Heart right ventricle (tissue), 16 donors: Measurements from ENCODE around the gene APOC1. TPM values are rescaled to one million over a fixed set of nuclear protein-coding genes. Genes with fewer than 3 reads are reported as not detected.

Source experiments
- ATAC-seq, 8 donors: fragments of 200-7000 bp; cut with Tn5 transposase; one replicate each; pipeline ENCODE4 v1.9.1; 2020; ENCODE audit warnings: mild to moderate bottlenecking in 8 of 8, moderate library complexity in 8 of 8, moderate number of reproducible peaks in 1 of 8
- DNase-seq, 2 donors: peaks; one replicate each; pipeline ENCODE4 v3.0.0-alpha.2; 2020
- H3K27ac ChIP-seq, 10 donors: fragments of 200-600 bp; sonication (generic) in 2 of 10; one replicate each; pipeline versions ENCODE4 v1.5.0 to v1.8.0; 2020 to 2022; ENCODE audit warnings: mild to moderate bottlenecking in 3 of 10
- H3K27me3 ChIP-seq, 7 donors: fragments of 200-600 bp; one replicate each; pipeline ENCODE4 v1.8.0; 2021 to 2022; ENCODE audit warnings: mild to moderate bottlenecking in 2 of 7
- H3K36me3 ChIP-seq, 9 donors: fragments of 200-600 bp; sonication (generic) in 1 of 9; one replicate each; pipeline versions ENCODE4 v1.5.0 to v1.8.0; 2020 to 2022; ENCODE audit warnings: mild to moderate bottlenecking in 2 of 9
- H3K4me1 ChIP-seq, 9 donors: fragments of 200-600 bp; sonication (generic) in 1 of 9; one replicate each; pipeline versions ENCODE4 v1.5.0 to v1.8.0; 2020 to 2022; ENCODE audit warnings: mild to moderate bottlenecking in 4 of 9
- H3K4me3 ChIP-seq, 10 donors: fragments of 200-600 bp; sonication (generic) in 2 of 10; one replicate each; pipeline versions ENCODE4 v1.5.0 to v1.8.0; 2020 to 2022; ENCODE audit warnings: mild to moderate bottlenecking in 7 of 10, moderate library complexity in 2 of 10
- H3K9me3 ChIP-seq, 11 donors: fragments of 200-600 bp in 10 of 11; sonication (generic) in 2 of 11; one replicate each; pipeline versions ENCODE4 v1.5.0 to v1.8.0; 2013 to 2022; ENCODE audit warnings: mild to moderate bottlenecking in 2 of 11, control low read depth in 1 of 11, moderate library complexity in 1 of 11
- WGBS, 2 donors: extraction: QIAGEN DNeasy Blood & Tissue Kit; methylation state at CpG; one replicate each; pipeline ENCODE4 v1.1.7; 2013; ENCODE audit warnings: inconsistent platforms in 1 of 2; 5-methylcytosine and 5-hydroxymethylcytosine counted together
- intact Hi-C, 10 donors: fragments of 100-400 bp; cut with DNase I; formaldehyde crosslinking; loops; one replicate each; pipeline versions ENCODE4 v1.11.1 to v1.14.2; 2022
- polyA plus RNA-seq, 2 donors: library from polyadenylated mRNA; stranded (reverse); fragments of 200-250 nt; gene quantifications; one replicate each; pipeline ENCODE4 v1.2.3, GENCODE V29; 2013
- total RNA-seq, 10 donors: library from RNA; stranded (reverse); fragmentation: NEBNext Ultra II Directional in 3 of 10; extraction: Animal tissue kit (Norgen Biotek cat#: 25700) in 3 of 10; gene quantifications; one replicate each; pipeline versions ENCODE4 v1.2.1 to v1.2.4, GENCODE V29; 2021 to 2023
- TF ChIP-seq, protein P1 (sequence below), 9 donors: fragments of 200-600 bp; sonication (generic) in 2 of 9; IDR thresholded peaks; one replicate each; pipeline versions ENCODE4 v1.5.0 to v1.8.0; 2021 to 2022; ENCODE audit warnings: antibody characterized with exemption in 9 of 9, mild to moderate bottlenecking in 5 of 9, moderate library complexity in 1 of 9
- donor health status: Arrhythmogenic right ventricular cardiomyopathy.
- donor health status: ischemic (EF 13 %, LVEDD 7.1; RV severe dilation, severe dysfunction).
- donor health status: healthy with polysubstance abuse.
- donor health status: DM: no; HTN: yes; CAD: no.
- donor health status: DM: no; HTN: no; CAD: no.
- donor health status: ischemic (EF 25% LVEDD 6.9; RV normal size, moderate dysfunction).
- donor health status: ischemic (EF 25% LVEDD 5.7; RV mildly dilated, moderate dysfunction).
- donor health status: healthy.
- donor health status: DM: yes; HTN: yes; CAD: no.
- donor health status: Ischemic cardiomyopathy.
- donor health status: ischemic (EF 35%, LVEDD 5.7; RV mildly dilated, moderate dysfunction).
- donor health status: nonischemic (EF 11% LVEDD 7.7; RV severe dilation, severe dysfunction).
- donor health status: DM: yes; HTN: yes; CAD: no.
- donor health status: PGD.
- donor health status: ischemic (EF 29% LVEDD 5.4; RV normal size, mild dysfunction).
- donor health status: nonischemic (EF 23%, LVEDD 6.1; RV moderate dilation, normal function).

The APOC1 gene
- total and polyA plus RNA-seq, 12 donors: 1.4 to 13.5 (median 2.9) TPM; not detected in 5

DNA sequence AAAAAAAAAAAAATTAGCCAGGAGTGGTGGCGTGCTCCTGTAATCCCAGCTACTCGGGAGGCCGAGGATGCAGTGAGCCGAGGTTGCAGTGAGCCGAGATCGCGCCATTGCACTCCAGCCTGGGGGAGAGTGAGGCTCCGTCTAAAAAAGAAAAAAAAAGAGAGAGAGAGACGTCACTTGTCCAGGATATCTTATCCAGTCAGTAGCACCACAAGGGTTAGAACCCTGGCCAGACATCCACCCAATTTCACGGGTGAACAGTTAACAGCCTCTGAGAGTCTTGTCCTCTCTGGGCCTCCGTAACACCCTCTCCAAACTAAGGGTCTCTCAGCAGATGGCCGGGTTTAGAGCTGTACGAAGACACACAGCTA is 39.9 kb downstream of the APOC1 start:
- peak overlapping the region; percentile 29 to 100 (median 96) for H3K4me3 ChIP-seq
- 25 to 27% methylated on average over 13 of the region's 13 CpGs for WGBS, 2 donors
- TF ChIP-seq, protein P1, sequence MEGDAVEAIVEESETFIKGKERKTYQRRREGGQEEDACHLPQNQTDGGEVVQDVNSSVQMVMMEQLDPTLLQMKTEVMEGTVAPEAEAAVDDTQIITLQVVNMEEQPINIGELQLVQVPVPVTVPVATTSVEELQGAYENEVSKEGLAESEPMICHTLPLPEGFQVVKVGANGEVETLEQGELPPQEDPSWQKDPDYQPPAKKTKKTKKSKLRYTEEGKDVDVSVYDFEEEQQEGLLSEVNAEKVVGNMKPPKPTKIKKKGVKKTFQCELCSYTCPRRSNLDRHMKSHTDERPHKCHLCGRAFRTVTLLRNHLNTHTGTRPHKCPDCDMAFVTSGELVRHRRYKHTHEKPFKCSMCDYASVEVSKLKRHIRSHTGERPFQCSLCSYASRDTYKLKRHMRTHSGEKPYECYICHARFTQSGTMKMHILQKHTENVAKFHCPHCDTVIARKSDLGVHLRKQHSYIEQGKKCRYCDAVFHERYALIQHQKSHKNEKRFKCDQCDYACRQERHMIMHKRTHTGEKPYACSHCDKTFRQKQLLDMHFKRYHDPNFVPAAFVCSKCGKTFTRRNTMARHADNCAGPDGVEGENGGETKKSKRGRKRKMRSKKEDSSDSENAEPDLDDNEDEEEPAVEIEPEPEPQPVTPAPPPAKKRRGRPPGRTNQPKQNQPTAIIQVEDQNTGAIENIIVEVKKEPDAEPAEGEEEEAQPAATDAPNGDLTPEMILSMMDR (IDR thresholded peaks at IDR 0.05): no peak
- H3K36me3 ChIP-seq: peaks cover 0 to 20% (median 0%) of the 10 kb centered on the region in 9 donors
- DNase-seq (no peak), ATAC-seq (peak in 1 of 8 donors; percentile 1)
- no peaks in the 10 kb centered on the region for H3K9me3 ChIP-seq
- no peaks in the 10 kb centered on the region for H3K27me3 ChIP-seq
- intact Hi-C loops: loop anchor here in 3 of 10 donors (2.0 to 10.0 kb wide), 3 partner anchors 47 to 269 kb away; partner anchors contain the start of gene RELB (in 1 of the 3)
- peak overlapping the region; percentile 84 to 97 (median 91) for H3K27ac ChIP-seq
- H3K4me1 ChIP-seq: peaks cover 21 to 67% (median 45%) of the 10 kb centered on the region in 9 donors

DNA sequence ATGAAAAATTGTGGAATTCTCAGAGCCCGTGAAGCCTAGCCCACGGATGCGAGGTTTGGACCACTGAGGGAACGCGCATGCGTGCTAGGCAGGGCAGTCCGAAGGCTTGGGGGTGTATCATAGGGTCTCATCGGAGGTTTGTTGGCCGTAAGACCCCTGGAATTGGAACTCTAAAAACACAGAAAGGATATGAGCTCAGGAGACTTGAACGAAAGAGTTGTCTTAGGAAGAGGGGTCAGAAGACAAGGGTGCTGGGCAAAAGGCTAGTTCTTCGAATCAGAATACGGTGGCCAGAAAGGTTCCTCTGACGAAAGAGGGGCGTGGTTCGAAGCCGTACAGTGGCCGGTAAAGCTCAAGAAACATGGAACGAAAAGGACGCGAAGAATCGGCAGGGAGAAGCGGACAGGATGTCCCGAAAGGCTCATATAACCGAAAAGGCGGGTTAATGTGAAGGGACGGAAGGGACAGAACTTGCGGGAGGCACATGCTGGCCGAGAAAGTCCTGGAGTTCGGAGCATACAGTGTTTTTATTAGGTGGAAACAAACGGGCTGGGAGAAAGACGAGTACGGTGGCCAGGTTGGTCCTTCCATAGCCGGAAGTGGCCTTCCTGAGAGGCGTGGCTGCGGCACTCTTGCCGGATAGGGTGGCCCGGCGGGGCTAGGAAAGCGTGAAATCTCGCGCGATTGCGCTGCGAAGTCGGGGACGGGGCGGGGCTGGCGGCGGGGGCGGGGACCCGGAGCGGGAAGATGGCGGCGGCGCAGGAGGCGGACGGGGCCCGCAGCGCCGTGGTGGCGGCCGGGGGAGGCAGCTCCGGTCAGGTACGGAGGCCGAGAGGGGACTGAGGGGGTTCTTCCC is 40.5 kb downstream of the APOC1 start, which contains the start of gene CLPTM1:
Gene CLPTM1 (plus strand): TSS at position 732 of the 856 bp plus-strand sequence. CDS start 16 bp downstream, at position 748.
- Histone ChIP-seq H3K9me3 (no peaks in the 10 kb centered on the region), H3K36me3 (peaks cover 0 to 14% (median 0%) of the 10 kb centered on the region in 9 donors), H3K27ac (peak within 1 kb of the TSS; percentile 84 to 97 (median 91)), H3K4me3 (peak within 1 kb of the TSS; percentile 85 to 100 (median 96)), H3K27me3 (no peaks in the 10 kb centered on the region), H3K4me1 (peaks cover 21 to 73% (median 45%) of the 10 kb centered on the region in 9 donors)
- TF ChIP-seq, protein P1 (IDR thresholded peaks at IDR 0.05): peak in 1 of 9 donors; percentile 13
- intact Hi-C loops: loop anchor here in 3 of 10 donors (2.0 to 10.0 kb wide), 3 partner anchors 46 to 270 kb away; partner anchors contain the start of gene RELB (in 1 of the 3)
- 1% methylated on average over 64 to 65 of the region's 65 CpGs for WGBS, 2 donors
- DNase-seq (peak; percentile 97 to 98), ATAC-seq (peak; percentile 95 to 98 (median 97))

DNA sequence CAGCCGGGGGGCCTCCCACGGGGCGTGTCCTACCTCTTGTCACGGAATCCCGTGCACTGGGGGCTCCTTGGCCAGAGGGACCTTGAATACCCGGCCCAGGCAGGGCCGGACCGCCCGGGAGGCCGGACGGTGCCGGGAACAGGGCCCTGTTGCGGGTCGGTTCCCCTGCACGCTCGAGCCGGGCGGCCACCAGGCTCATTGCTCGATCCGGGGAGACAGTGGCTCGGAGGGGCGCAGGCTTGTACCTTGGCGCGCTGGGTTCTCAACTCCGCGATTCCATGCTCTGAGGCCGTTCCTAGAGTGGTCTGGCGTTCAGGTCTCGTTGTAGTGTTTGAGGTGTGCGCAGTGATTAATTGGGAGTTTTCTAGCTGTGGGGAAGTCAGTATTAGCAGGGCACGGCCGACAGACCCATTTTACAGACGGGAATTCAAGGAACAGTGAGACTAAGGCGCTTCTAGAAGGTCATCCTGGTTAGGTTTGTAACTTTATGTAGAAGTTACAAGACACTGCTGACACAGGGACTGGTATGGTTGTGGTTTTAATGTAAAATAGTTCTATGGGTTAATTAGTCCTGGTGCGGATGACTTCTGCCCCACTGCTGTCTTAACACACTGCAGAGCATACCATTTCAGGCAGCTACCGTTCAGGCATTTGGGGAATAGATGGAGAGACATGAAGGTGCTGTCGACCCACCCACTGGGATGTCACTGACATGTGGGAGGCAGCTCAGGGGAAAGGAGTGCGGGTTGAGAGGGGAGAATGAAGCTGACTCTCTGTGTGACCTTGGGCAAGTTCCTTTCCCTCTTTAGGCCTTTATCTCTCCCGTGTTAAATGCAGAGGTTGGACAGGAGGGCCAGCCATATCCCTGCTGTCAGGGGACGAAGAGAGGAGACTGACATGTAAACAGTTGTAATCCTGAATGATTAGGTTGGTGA is 41.4 kb downstream of the APOC1 start:
- DNase-seq (no peak), ATAC-seq (peak in 2 of 8 donors; percentile 0 to 4)
- H3K36me3 ChIP-seq: peaks cover 0 to 12% (median 0%) of the 10 kb centered on the region in 9 donors
- TF ChIP-seq, protein P1 (IDR thresholded peaks at IDR 0.05): no peak
- H3K27me3 ChIP-seq: no peaks in the 10 kb centered on the region
- intact Hi-C loops: loop anchor here in 2 of 10 donors (2.0 to 10.0 kb wide), 2 partner anchors 45 to 271 kb away; partner anchors contain the start of gene RELB (in 1 of the 2)
- H3K4me1 ChIP-seq: peaks cover 21 to 80% (median 45%) of the 10 kb centered on the region in 9 donors
- no peaks in the 10 kb centered on the region for H3K9me3 ChIP-seq
- H3K4me3 ChIP-seq: peak overlapping the region; percentile 85 to 100 (median 96)
- WGBS, 2 donors: 2 to 3% methylated on average over 37 to 40 of the region's 40 CpGs
- peak overlapping the region; percentile 84 to 97 (median 91) for H3K27ac ChIP-seq
